NCI-H2171 treated with DMSO at 0.1 percent for 48 hours (cell line): ENCODE data around the gene KLF2.

ENCODE experiments used
- DNase-seq: peaks from one replicate; lab custom pipeline; 2025; lab: John Stamatoyannopoulos, UW

The KLF2 gene

GRCh38 chr19:16365300-16365996, 40.8 kb downstream of the KLF2 start:
- DNase-seq = no peak

- no peak for DNase-seq
Observed at GRCh38 chr19:16366056-16366432, 41.4 kb downstream of the KLF2 start.

- no peak for DNase-seq
Observed at GRCh38 chr19:16366433-16367260, 42.0 kb downstream of the KLF2 start.

- DNase-seq = no peak
Observed at GRCh38 chr19:16367261-16367683, 42.6 kb downstream of the KLF2 start.

- no peak for DNase-seq
Observed at GRCh38 chr19:16368385-16369305, 44.0 kb downstream of the KLF2 start.

GRCh38 chr19:16369306-16369663, 44.7 kb downstream of the KLF2 start:
- no peak for DNase-seq

- DNase-seq = no peak
Observed at GRCh38 chr19:16369664-16370576, 45.3 kb downstream of the KLF2 start.

GRCh38 chr19:16370641-16371391, 46.2 kb downstream of the KLF2 start:
- DNase-seq = no peak

- DNase-seq = no peak
Observed at GRCh38 chr19:16371540-16371986, 46.9 kb downstream of the KLF2 start.

GRCh38 chr19:16372065-16372915, 47.7 kb downstream of the KLF2 start:
- no peak for DNase-seq

- no peak for DNase-seq
Observed at GRCh38 chr19:16373079-16373478, 48.5 kb downstream of the KLF2 start.

GRCh38 chr19:16373532-16373931, 48.9 kb downstream of the KLF2 start:
- DNase-seq = no peak

- DNase-seq = no peak
Observed at GRCh38 chr19:16373989-16374388, 49.4 kb downstream of the KLF2 start.

- DNase-seq = no peak
Observed at GRCh38 chr19:16374436-16374835, 49.8 kb downstream of the KLF2 start.

- DNase-seq = no peak
Observed at GRCh38 chr19:16375157-16375935, 50.7 kb downstream of the KLF2 start.

GRCh38 chr19:16375936-16376185, 51.2 kb downstream of the KLF2 start:
- DNase-seq = no peak

GRCh38 chr19:16376241-16376640, 51.6 kb downstream of the KLF2 start:
- DNase-seq = no peak

GRCh38 chr19:16376649-16377048, 52.0 kb downstream of the KLF2 start:
- DNase-seq = no peak

GRCh38 chr19:16377521-16377920, 52.9 kb downstream of the KLF2 start:
- DNase-seq = no peak
